NB4 (cell line): ENCODE measurements around the gene ASF1B.

Source experiments
- CTCF ChIP-seq: IDR thresholded peaks from one replicate; pipeline ENCODE4 v1.5.1; 2012; ENCODE audit warnings: low read depth, low read length
- MAX ChIP-seq: IDR thresholded peaks from 2 replicates; pipeline ENCODE4 v1.6.1; 2011; ENCODE audit warnings: low read depth, low read length
- POLR2A ChIP-seq: IDR thresholded peaks from 2 replicates; pipeline ENCODE4 v1.6.1; 2011; ENCODE audit warnings: mild to moderate bottlenecking; ENCODE audit not compliant: insufficient read length; ENCODE audit errors: extremely low read depth

- TF ChIP-seq CTCF (no peak), POLR2A (no peak), MAX (no peak)
These were observed 50.3 kb downstream of the ASF1B start for GRCh38 chr19:14086098-14086497.
